Right lobe of liver (tissue), 4 donors: Measurements from ENCODE around the gene GSG1L.

Experiments
- POLR2A ChIP-seq: fragments of 450-650 bp; IDR thresholded peaks from one replicate; pipeline ENCODE4 v1.6.1; 2017; ENCODE audit warnings: antibody characterized with exemption, mild to moderate bottlenecking
- TF ChIP-seq, protein P1 (sequence below), 4 donors: fragments of 200-600 bp in 3 of 4; fragments of 450-650 bp in 1 of 4; IDR thresholded peaks; one replicate each; pipeline versions ENCODE4 v1.5.1 to v1.8.0; 2016 to 2022; ENCODE audit warnings: antibody characterized with exemption in 4 of 4, mild to moderate bottlenecking in 2 of 4
- donor health status: DM: no; HTN: no; CAD: no.
- donor health status: DM: no; HTN: no; CAD: no.
- donor health status: DM: no; HTN: yes; CAD: no.

GRCh38 chr16:27945233-27945973, 118.1 kb downstream of the GSG1L start:
- TF ChIP-seq, protein P1, sequence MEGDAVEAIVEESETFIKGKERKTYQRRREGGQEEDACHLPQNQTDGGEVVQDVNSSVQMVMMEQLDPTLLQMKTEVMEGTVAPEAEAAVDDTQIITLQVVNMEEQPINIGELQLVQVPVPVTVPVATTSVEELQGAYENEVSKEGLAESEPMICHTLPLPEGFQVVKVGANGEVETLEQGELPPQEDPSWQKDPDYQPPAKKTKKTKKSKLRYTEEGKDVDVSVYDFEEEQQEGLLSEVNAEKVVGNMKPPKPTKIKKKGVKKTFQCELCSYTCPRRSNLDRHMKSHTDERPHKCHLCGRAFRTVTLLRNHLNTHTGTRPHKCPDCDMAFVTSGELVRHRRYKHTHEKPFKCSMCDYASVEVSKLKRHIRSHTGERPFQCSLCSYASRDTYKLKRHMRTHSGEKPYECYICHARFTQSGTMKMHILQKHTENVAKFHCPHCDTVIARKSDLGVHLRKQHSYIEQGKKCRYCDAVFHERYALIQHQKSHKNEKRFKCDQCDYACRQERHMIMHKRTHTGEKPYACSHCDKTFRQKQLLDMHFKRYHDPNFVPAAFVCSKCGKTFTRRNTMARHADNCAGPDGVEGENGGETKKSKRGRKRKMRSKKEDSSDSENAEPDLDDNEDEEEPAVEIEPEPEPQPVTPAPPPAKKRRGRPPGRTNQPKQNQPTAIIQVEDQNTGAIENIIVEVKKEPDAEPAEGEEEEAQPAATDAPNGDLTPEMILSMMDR (IDR thresholded peaks at IDR 0.05), result no peak
- no peak for TF ChIP-seq POLR2A
